HL-60 (cell line): ENCODE measurements around the gene TDRD1.

Experiments
- CTCF ChIP-seq: IDR thresholded peaks from one replicate; pipeline ENCODE4 v1.5.1; 2011; ENCODE audit warnings: low read length, control low read depth, inconsistent platforms; ENCODE audit not compliant: insufficient read depth
- GABPA ChIP-seq: IDR thresholded peaks from 2 replicates; pipeline ENCODE4 v1.6.1; 2012; ENCODE audit warnings: low read depth
- POLR2AphosphoS5 ChIP-seq: IDR thresholded peaks from 2 replicates; pipeline ENCODE4 v1.6.1; 2012; ENCODE audit warnings: low read depth
- REST ChIP-seq: IDR thresholded peaks from 2 replicates; pipeline ENCODE4 v1.6.1; 2012; ENCODE audit warnings: low read depth; ENCODE audit not compliant: insufficient replicate concordance

- TF ChIP-seq CTCF (no peak), POLR2AphosphoS5 (no peak), REST (no peak), GABPA (no peak)
Measured at GRCh38 chr10:114179747-114180146, 594 bp downstream of the TDRD1 start.
